Endometrium (tissue), 2 donors: ENCODE data around the gene GPRC5B.

ENCODE experiments used
- FAIRE-seq: peaks from 2 replicates; lab custom pipeline; 2012; peaks lifted over from hg19 to GRCh38; lab: Jason Lieb, UNC
- donor health status: control.
- donor health status: control.

The GPRC5B gene

DNA sequence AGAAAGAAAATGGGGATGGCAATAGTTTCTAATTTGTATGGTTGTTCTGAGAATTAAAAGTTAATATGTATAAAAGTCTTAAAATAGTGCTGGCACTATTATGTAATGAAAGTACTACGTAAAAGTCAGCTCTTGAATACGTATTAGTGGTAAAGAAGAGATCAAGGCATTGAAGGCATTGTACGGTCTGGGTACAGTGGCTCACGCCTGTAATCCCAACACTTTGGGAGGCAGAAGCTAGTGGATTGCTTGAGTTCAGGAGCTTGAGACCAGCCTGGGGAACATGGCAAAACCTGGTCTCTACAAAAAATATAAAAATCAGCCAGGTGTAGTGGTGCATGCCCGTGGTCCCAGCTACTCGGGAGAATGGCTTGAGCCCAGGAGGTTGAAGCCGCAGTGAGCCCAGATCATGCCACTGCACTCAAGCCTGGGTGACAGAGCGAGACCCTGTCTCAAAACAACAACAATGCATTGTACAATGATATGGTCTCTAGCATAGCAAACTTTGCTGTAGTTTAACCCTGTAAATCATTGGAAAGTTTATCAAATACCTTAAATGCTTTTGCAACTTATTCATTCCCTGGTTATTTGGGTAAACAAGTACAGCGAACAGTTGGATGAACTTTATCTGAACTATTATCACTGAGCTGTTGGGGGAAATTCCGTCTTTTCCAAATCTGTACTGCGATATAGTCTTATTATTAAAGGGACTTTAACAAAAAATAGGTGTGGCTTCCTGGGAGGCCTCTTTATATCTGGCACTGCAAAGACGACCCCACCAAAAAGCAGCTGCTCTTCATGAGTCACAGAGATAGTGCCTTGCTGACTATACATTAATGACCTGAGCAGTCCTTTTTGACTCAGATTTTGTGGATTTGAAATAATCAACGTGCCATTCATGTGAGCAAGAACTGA, 73.6 kb downstream of the GPRC5B start:
- peak; percentile 35 for FAIRE-seq

DNA sequence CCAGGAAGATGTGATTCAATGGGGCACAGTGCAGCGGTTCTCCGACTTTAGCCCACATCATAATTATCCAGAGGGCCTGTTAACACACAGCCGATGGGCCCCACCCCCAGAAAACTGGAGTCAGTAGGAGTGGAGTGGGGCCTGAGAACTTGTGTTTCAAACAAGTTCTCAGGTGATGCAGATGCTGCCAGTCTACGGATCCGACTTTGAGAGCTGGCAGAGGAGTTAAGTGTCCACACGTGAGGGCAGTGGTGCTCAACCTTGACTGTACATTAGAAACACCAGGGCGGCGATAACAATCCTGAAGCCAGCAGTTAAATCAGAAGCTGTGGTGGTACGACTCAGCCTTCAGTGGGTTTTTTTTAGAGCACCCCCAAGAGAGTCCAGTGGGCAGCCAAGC, 75.0 kb downstream of the GPRC5B start:
- no peak for FAIRE-seq

GRCh38 chr16:19809121-19809635, 75.5 kb downstream of the GPRC5B start:
- FAIRE-seq, result no peak

DNA sequence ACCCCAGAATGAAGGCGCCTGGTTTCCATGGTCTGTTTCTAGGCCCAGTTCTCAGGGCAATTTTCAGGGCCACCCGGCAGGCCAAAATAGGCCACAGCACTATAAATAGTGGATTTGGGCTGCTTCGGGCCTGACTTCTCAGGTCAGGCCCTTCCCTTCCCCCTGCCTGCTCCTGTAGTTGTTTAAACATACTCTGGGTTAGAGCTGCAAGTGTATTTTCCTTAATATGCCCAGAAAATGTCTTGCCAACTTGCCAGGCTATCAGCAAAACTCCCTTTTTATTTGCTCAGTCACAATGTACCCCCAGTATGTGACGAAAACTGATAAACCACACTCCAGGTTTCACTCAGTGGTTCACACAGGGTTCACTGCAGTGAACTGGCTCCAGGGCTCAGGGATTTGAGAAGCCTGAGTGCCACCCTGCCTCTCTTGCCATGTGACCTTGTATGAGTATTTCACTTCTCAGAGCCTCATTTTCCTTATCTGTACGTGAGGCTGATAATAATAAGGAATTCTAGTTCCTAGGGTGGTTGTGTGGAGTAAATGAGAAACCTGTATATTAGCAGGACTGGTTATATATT, 76.5 kb downstream of the GPRC5B start:
- no peak for FAIRE-seq
